NCI-H446 (cell line): Measurements from ENCODE around the gene LCK.
"Not testable (repeated sequence)": the region's sequence is repeated elsewhere in the genome, so short reads cannot be mapped to it uniquely, and the experiment has no call there.

Source experiments
- DNase-seq, 2 experiments: peaks; one replicate each; lab custom pipeline; 2025; lab: John Stamatoyannopoulos, UW

Gene LCK

GRCh38 chr1:32274646-32275340 is 23.7 kb downstream of the LCK start:
- no peak for DNase-seq

DNA sequence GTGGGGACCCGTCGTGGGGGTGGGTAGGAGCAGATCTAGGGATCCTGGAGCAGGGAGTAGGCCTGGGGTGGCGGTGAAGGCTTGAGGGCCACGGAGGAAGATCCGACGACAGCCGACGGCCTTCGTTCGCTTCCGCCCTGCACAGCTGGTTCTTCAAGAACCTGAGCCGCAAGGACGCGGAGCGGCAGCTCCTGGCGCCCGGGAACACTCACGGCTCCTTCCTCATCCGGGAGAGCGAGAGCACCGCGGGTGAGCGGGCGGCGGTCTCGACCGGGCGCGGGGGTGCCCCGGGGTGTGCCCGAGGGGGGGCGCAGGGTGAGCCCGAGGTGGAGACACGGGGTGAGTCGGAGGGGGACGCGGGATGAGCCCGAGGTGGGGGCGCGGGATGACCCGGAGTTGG is 24.4 kb downstream of the LCK start:
- no peak for DNase-seq

DNA sequence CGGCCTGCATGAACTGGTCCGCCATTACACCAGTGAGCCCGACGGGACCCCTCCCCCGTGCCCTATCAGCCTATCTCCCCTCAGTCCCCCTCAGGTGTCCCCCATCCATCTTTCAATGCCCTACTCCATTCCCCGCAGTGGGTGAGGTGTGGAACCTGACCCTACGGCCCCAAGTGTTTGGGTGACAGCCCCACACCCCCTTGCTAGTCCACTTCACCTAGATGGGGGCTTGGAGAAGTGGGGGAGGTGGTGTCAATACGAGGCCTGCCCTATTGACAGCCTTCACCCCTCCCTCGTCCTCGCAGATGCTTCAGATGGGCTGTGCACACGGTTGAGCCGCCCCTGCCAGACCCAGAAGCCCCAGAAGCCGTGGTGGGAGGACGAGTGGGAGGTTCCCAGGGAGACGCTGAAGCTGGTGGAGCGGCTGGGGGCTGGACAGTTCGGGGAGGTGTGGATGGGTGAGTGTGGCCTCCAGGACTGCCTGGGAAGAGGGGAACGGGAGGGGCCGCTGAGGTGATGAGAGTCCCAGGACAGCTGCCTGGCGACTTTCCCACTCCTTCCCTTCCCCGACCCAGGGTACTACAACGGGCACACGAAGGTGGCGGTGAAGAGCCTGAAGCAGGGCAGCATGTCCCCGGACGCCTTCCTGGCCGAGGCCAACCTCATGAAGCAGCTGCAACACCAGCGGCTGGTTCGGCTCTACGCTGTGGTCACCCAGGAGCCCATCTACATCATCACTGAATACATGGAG is 25.1 kb downstream of the LCK start:
- no peak for DNase-seq

- DNase-seq: not testable (repeated sequence)
Observed at GRCh38 chr1:32284777-32285176, 33.7 kb downstream of the LCK start.

GRCh38 chr1:32285658-32286057 is 34.6 kb downstream of the LCK start:
- no peak for DNase-seq

DNA sequence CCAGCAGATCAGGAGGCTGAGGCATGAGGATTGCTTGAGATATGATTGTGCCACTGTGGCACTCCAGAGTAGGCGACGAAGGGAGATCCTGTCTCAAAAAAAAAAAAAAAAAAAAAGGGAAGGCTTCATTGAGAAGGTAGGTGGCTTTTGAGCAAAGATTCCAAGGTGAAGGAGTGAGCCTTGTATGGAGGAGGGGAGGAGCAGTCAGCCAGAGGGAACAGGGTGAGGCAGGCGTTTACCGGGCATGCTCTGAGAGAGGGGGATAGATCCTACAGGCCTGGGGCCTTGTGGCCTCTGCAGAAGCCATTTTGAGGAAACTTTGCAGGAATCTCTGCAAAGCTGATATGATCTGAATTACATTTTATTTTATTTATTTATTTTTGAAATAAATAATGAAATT is 35.7 kb downstream of the LCK start:
- DNase-seq: no peak

GRCh38 chr1:32289256-32289655 is 38.2 kb downstream of the LCK start:
- DNase-seq: no peak

- no peak for DNase-seq
Observed at GRCh38 chr1:32291145-32291707, 40.2 kb downstream of the LCK start.

- peak; percentile 89 to 97 for DNase-seq
Observed at GRCh38 chr1:32291708-32292538, 40.9 kb downstream of the LCK start, which contains the start of gene HDAC1. Gene HDAC1, plus strand, starts transcription at chr1:32292083. Its CDS starts 87 bp downstream, at chr1:32292170.

GRCh38 chr1:32298211-32298610 is 47.1 kb downstream of the LCK start:
- DNase-seq: not testable (repeated sequence)

DNA sequence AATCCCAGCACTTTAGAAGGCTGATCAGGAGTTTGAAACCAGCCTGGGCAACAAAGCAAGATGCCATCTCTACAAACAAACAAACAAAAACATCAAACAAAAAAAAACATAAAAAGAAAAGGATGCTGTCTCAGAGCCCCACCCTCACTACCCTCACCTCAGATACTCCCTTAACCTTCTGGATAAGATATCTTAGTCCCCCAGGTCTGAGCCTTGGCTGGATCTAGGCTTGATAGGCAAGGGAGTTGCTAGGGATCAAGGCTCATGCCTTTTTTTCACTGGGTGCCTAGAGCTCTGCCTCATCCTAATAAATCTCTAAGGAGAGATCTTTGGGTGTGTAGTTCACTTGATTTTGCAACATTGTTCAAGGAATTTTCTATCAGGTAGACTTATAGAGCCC is 48.3 kb downstream of the LCK start:
- no peak for DNase-seq

GRCh38 chr1:32303358-32303757 is 52.3 kb downstream of the LCK start:
- DNase-seq: no peak

DNA sequence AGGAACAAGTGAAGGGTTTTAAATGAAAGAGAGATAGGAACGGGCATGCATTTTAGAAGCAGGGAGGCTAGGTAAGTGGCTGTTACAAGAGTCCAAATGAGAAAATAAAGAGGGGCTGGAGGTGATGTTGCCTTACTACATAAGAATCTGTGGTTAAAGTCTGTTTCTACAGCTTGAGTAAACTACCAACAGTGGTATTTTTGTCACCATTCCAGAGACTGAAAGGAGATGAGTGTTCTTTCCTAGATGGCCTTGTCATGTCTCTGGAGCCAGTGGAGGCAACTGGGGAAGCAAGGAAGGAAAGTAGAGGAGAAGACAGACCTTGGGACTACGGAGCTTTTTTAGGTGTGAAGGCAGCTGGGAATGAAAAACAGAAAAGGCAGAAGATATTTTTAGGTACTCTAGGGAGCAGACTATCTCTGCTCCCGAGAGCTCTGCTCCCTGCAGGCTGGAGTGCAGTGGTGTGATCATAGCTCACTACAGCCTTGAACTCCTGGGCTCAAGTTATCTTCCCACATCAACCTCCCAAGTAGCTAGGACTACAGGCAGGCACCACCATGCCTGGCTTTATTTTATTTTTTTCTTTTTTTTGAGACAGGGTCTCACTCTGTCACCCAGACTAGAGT is 53.0 kb downstream of the LCK start:
- DNase-seq: no peak

GRCh38 chr1:32305310-32305709 is 54.2 kb downstream of the LCK start:
- no peak for DNase-seq

- DNase-seq: no peak
Observed at GRCh38 chr1:32307324-32307723, 56.3 kb downstream of the LCK start.

- no peak for DNase-seq
Observed at GRCh38 chr1:32309960-32310359, 58.9 kb downstream of the LCK start.

DNA sequence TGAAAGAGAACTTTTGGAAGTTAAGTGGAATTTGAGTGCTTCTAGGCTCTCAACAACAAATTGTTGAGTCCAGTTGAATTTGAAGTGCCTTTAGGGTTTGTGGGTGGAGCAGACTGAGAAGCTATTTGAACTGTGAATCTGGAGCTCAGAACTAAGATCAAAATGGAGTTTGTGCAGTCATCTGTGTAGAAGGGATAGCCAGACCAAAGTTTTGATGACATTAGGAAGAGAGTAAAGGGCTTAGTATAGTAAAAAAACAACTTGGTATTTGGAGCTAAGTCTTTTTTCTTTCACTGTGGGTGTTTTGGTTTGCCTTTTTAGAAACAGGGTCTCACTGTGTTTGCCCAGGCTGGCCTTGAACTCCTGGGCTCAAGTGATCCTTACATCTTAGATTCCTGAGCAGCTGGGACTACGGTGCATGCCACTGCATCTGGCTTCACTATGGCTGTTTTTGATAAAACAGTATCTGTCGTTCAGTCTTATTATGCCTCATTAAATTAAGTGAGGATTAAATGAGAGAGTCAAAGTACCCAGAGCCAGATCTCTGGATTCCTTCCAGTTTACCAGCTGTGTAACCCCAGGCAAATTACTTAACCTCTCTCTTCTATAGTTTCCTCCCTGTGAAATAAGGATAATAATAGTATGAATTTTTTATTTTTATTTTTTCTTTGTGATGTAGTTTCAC is 60.8 kb downstream of the LCK start:
- no peak for DNase-seq

GRCh38 chr1:32316903-32317277 is 65.8 kb downstream of the LCK start:
- no peak for DNase-seq

DNA sequence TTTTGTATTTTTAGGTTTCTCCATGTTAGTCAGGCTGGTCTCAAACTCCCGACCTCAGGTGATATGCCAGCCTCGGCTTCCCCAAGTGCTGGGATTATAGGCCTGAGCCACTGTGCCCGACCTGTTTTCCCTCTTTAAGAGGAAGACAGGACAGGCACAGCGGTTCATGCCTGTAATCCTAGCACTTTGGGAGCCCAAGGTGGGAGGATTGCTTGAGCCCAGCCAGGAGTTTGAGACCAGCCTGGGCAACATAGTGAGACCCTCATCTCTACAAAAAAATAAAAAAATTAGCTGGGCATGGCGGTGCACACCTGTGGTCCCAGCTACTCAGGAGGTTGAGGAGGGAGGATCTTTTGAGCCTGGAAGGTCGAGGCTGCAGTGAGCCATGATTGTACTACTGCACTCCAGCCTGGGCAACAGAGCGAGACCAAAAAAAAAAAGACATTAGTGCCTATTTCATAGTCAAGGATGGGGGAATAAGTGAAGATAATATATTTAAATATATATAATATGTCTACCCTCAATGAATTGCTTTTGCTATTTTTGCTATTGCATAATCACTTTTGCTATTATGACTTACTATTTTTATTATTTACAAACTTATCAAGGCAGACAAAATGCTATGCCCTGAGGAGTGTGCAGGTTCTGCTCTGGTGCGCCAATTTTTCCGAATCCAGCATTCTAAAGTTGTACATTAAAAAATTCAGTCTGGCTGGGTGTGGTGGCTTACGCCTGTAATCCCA is 67.2 kb downstream of the LCK start:
- no peak for DNase-seq

- DNase-seq: no peak
Observed at GRCh38 chr1:32321712-32322291, 70.7 kb downstream of the LCK start.
